ENCODE results near the gene ACAP1. TPM values are rescaled to one million over a fixed set of nuclear protein-coding genes. Genes with fewer than 3 reads are reported as not detected.

The ACAP1 gene
- polyA plus RNA-seq, 1 donor (not counting 4 experiments of a cell fraction or from before 2014, with no cell fraction given): 1.7 TPM

DNA sequence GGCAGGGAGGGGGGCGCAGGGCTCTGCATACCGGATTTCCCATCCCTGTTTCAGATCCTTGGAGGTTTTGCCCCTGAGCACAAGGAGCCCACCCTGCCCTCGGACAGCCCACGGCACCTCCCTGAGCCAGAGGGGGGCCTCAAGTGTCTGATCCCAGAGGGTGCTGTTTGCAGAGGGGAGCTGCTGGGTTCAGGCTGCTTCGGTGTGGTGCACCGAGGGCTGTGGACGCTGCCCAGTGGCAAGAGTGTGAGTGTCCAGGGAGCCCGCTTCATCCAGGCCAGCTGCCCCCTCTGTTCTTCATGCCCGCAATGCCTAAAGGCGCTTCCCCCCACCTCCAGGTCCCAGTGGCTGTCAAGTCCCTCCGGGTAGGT is 47.0 kb downstream of the ACAP1 start:
- no peak overlapping the region for H3K4me2 ChIP-seq (ENCODE audit: control insufficient read depth, extremely low read depth, insufficient read depth, low read depth, low read length)
- TF ChIP-seq CTCF (optimal IDR thresholded peaks at IDR 0.05 in 1 of 3, IDR thresholded peaks at IDR 0.05 in 1 of 3, conservative IDR thresholded peaks at IDR 0.05 in 1 of 3; ENCODE audit: extremely low read depth in 1 of 3, insufficient read depth in 2 of 3, low read length in 3 of 3): no peak
- no peak for TF ChIP-seq EZH2 (IDR thresholded peaks at IDR 0.05; ENCODE audit: low read length)
- no peak for FAIRE-seq
- no peaks in the 10 kb centered on the region for H3K9me1 ChIP-seq (ENCODE audit: control insufficient read depth, extremely low read depth, insufficient read depth, low read length)
- dilution Hi-C loops (cut with MboI; ENCODE audit: extremely low pct_ligation_motif_present, low sequenced_read_pairs): no loop called here
- peaks cover 7% of the 10 kb centered on the region for H3K79me2 ChIP-seq (ENCODE audit: control insufficient read depth, insufficient read depth, low read length)
- peaks cover 5 to 23% of the 10 kb centered on the region in 2 experiments for H3K36me3 ChIP-seq (ENCODE audit: control insufficient read depth in 2 of 2, extremely low read depth in 1 of 2, insufficient read depth in 2 of 2, low read length in 2 of 2)
- no peaks in the 10 kb centered on the region for H3K9me3 ChIP-seq (ENCODE audit: control insufficient read depth, low read depth, low read length)
- H3K4me3 ChIP-seq (ENCODE audit: control insufficient read depth in 2 of 3, extremely low read depth in 1 of 3, insufficient read depth in 2 of 3, low read depth in 1 of 3, low read length in 3 of 3): no peak overlapping the region
- peaks cover 14% of the 10 kb centered on the region for H3K4me1 ChIP-seq (ENCODE audit: control insufficient read depth, extremely low read depth, insufficient read depth, low read length)
- no peak overlapping the region for H2AFZ ChIP-seq (ENCODE audit: control insufficient read depth, low read length)
- no peak overlapping the region for H3K27ac ChIP-seq (ENCODE audit: control insufficient read depth, insufficient read depth, low read length)
- no peak overlapping the region for H3K9ac ChIP-seq (ENCODE audit: control insufficient read depth, extremely low read depth, insufficient read depth, low read length)
- no peak for DNase-seq (ENCODE audit: low read depth, low spot score)
- no peaks in the 10 kb centered on the region for H3K27me3 ChIP-seq (ENCODE audit: control insufficient read depth, extremely low read depth, insufficient read depth, low read length)
- H4K20me1 ChIP-seq (ENCODE audit: control insufficient read depth, extremely low read depth, insufficient read depth, low read length): peaks cover 3% of the 10 kb centered on the region

GRCh38 chr17:7383742-7384488 is 47.6 kb downstream of the ACAP1 start:
- no peak for TF ChIP-seq EZH2 (IDR thresholded peaks at IDR 0.05; ENCODE audit: low read length)
- no peak for TF ChIP-seq CTCF (optimal IDR thresholded peaks at IDR 0.05 in 1 of 3, IDR thresholded peaks at IDR 0.05 in 1 of 3, conservative IDR thresholded peaks at IDR 0.05 in 1 of 3; ENCODE audit: extremely low read depth in 1 of 3, insufficient read depth in 2 of 3, low read length in 3 of 3)
- H3K79me2 ChIP-seq (ENCODE audit: control insufficient read depth, insufficient read depth, low read length): peaks cover 7% of the 10 kb centered on the region
- H3K27ac ChIP-seq (ENCODE audit: control insufficient read depth, insufficient read depth, low read length): no peak overlapping the region
- dilution Hi-C loops (cut with MboI; ENCODE audit: extremely low pct_ligation_motif_present, low sequenced_read_pairs): no loop called here
- no peaks in the 10 kb centered on the region for H3K9me1 ChIP-seq (ENCODE audit: control insufficient read depth, extremely low read depth, insufficient read depth, low read length)
- no peaks in the 10 kb centered on the region for H3K27me3 ChIP-seq (ENCODE audit: control insufficient read depth, extremely low read depth, insufficient read depth, low read length)
- DNase-seq (ENCODE audit: low read depth, low spot score) (no peak), FAIRE-seq (no peak)
- H3K9me3 ChIP-seq (ENCODE audit: control insufficient read depth, low read depth, low read length): no peaks in the 10 kb centered on the region
- peaks cover 11 to 28% of the 10 kb centered on the region in 2 experiments for H3K36me3 ChIP-seq (ENCODE audit: control insufficient read depth in 2 of 2, extremely low read depth in 1 of 2, insufficient read depth in 2 of 2, low read length in 2 of 2)
- peaks cover 3% of the 10 kb centered on the region for H4K20me1 ChIP-seq (ENCODE audit: control insufficient read depth, extremely low read depth, insufficient read depth, low read length)
- H3K4me2 ChIP-seq (ENCODE audit: control insufficient read depth, extremely low read depth, insufficient read depth, low read depth, low read length): no peak overlapping the region
- peaks cover 14% of the 10 kb centered on the region for H3K4me1 ChIP-seq (ENCODE audit: control insufficient read depth, extremely low read depth, insufficient read depth, low read length)
- no peak overlapping the region for H2AFZ ChIP-seq (ENCODE audit: control insufficient read depth, low read length)
- H3K4me3 ChIP-seq (ENCODE audit: control insufficient read depth in 2 of 3, extremely low read depth in 1 of 3, insufficient read depth in 2 of 3, low read depth in 1 of 3, low read length in 3 of 3): no peak overlapping the region
- no peak overlapping the region for H3K9ac ChIP-seq (ENCODE audit: control insufficient read depth, extremely low read depth, insufficient read depth, low read length)
